ENCODE results near the gene CCDC78. TPM values are rescaled to one million over a fixed set of nuclear protein-coding genes. Genes with fewer than 3 reads are reported as not detected.

The CCDC78 gene
- total and polyA plus RNA-seq, 2 of the 4 experiments (the other 2 are of a cell fraction) = 0.54 to 4.6 TPM

GRCh38 chr16:687499-687898 is 38.7 kb downstream of the CCDC78 start:
- Histone ChIP-seq H3K9me3 (ENCODE audit: control insufficient read depth, insufficient read depth, low read length) (no peaks in the 10 kb centered on the region), H3K36me3 (ENCODE audit: control insufficient read depth, insufficient read depth, low read length) (peaks cover 29% of the 10 kb centered on the region), H3K9ac (ENCODE audit: low read depth, low read length) (no peak overlapping the region), H3K14ac (replicated peaks; ENCODE audit: low read depth, low read length) (no peak overlapping the region), H2BK120ac (ENCODE audit: low read depth, low read length) (no peak overlapping the region), H2AK9ac (replicated peaks; ENCODE audit: low read depth, low read length, poor library complexity) (no peak overlapping the region), H3K4me2 (ENCODE audit: low read depth, low read length) (no peak overlapping the region), H2BK15ac (ENCODE audit: low read depth, low read length) (no peak overlapping the region), H3K4ac (ENCODE audit: low read depth, low read length) (no peak overlapping the region), H3K27ac (ENCODE audit: insufficient read depth, low read length) (no peak overlapping the region), H4K91ac (ENCODE audit: insufficient read depth, low read depth, low read length) (no peak overlapping the region), H3K23ac (ENCODE audit: low read depth, low read length) (no peak overlapping the region), H2AFZ (replicated peaks; ENCODE audit: low read length, poor library complexity) (no peak overlapping the region), H3K9me1 (ENCODE audit: insufficient read depth, low read length) (peaks cover 7% of the 10 kb centered on the region), H2BK5ac (ENCODE audit: low read depth, low read length, poor library complexity, severe bottlenecking) (no peak overlapping the region), H4K5ac (ENCODE audit: low read depth, low read length) (no peak overlapping the region), H3K27me3 (ENCODE audit: control insufficient read depth, insufficient read depth, low read length) (peaks cover 4% of the 10 kb centered on the region), H2AK5ac (ENCODE audit: low read depth, low read length) (no peak overlapping the region), H3K79me1 (ENCODE audit: low read depth in 1 of 2, low read length in 2 of 2) (peaks cover 10 to 45% of the 10 kb centered on the region in 2 experiments), H4K8ac (ENCODE audit: low read depth in 2 of 2, low read length in 2 of 2) (no peak overlapping the region), H4K20me1 (ENCODE audit: insufficient read depth, low read length) (peaks cover 9% of the 10 kb centered on the region), H3K4me3 (ENCODE audit: insufficient read depth, low read depth, low read length) (no peak overlapping the region), H3K4me1 (ENCODE audit: control insufficient read depth, insufficient read depth, low read length) (peaks cover 18% of the 10 kb centered on the region), H3K18ac (ENCODE audit: low read depth, low read length) (no peak overlapping the region), H3K56ac (ENCODE audit: extremely low read depth, insufficient read depth, low read length) (no peak overlapping the region), H2BK20ac (ENCODE audit: low read depth, low read length) (no peak overlapping the region)
- in situ Hi-C loops (cut with MboI; ENCODE audit: low sequenced_read_pairs) (no loop called here), intact Hi-C loops (cut with micrococcal nuclease) (no loop called here), dilution Hi-C loops (cut with HindIII; ENCODE audit: low sequenced_read_pairs, unreplicated experiment) (no loop called here)
- TF ChIP-seq SMC3 (IDR thresholded peaks at IDR 0.05; ENCODE audit: low read depth, low read length) = no peak
- no peak for TF ChIP-seq ELK1 (IDR thresholded peaks at IDR 0.05; ENCODE audit: borderline replicate concordance, low read depth, low read length)
- TF ChIP-seq BHLHE40 (IDR thresholded peaks at IDR 0.05; ENCODE audit: low read depth, low read length) = no peak
- TF ChIP-seq POLR2A (IDR thresholded peaks at IDR 0.05; ENCODE audit: low read depth, low read length) = no peak
- TF ChIP-seq CTCF (conservative IDR thresholded peaks at IDR 0.05; ENCODE audit: low read depth, low read length) = no peak
- TF ChIP-seq USF2 (IDR thresholded peaks at IDR 0.05; ENCODE audit: low read depth, low read length) = no peak
- no peak for TF ChIP-seq CEBPB (IDR thresholded peaks at IDR 0.05; ENCODE audit: low read depth, low read length)
- no peak for TF ChIP-seq MAZ (IDR thresholded peaks at IDR 0.05; ENCODE audit: borderline replicate concordance, low read depth, low read length)
- no peak for TF ChIP-seq MXI1 (IDR thresholded peaks at IDR 0.05; ENCODE audit: borderline replicate concordance, low read depth, low read length)
- TF ChIP-seq FOS (IDR thresholded peaks at IDR 0.05; ENCODE audit: low read depth, low read length) = no peak
- TF ChIP-seq RAD21 (IDR thresholded peaks at IDR 0.05; ENCODE audit: low read length) = no peak
- no peak for TF ChIP-seq CHD1 (IDR thresholded peaks at IDR 0.05; ENCODE audit: low read depth, low read length)
- no peak for TF ChIP-seq RCOR1 (IDR thresholded peaks at IDR 0.05; ENCODE audit: insufficient replicate concordance, low read length)
- no peak for TF ChIP-seq MAFK (IDR thresholded peaks at IDR 0.05; ENCODE audit: low read depth, low read length)
- TF ChIP-seq RFX5 (IDR thresholded peaks at IDR 0.05; ENCODE audit: low read depth, low read length) = no peak
- no peak for TF ChIP-seq NFE2L2 (IDR thresholded peaks at IDR 0.05; ENCODE audit: low read depth, low read length)
- BruUV-seq (replicated peaks) = no TSS peak
- POLR2A ChIA-PET (ENCODE audit: unreplicated experiment) = no interaction called here
- CTCF ChIA-PET = no interaction called here
- DNase-seq (no peak), ATAC-seq (ENCODE audit: low read depth) (no peak)
- 96% methylated on average over 13 of the region's 19 CpGs; no CpG with 5 or more reads in 1 of the 2 experiments for WGBS, 2 experiments (ENCODE audit: extremely low coverage in 2 of 2, insufficient read length in 1 of 2)

All from IMR-90 (cell line).